Thyroid gland (tissue), 4 donors: Measurements from ENCODE around the gene XDH.

Source experiments
- POLR2A ChIP-seq, 2 donors: fragments of 450-650 bp; IDR thresholded peaks; one replicate each; pipeline ENCODE4 v1.6.1; 2017; ENCODE audit warnings: antibody characterized with exemption in 2 of 2, mild to moderate bottlenecking in 2 of 2, moderate library complexity in 1 of 2
- TF ChIP-seq, protein P1 (sequence below), 6 experiments: fragments of 200-600 bp in 3 of 6; fragments of 450-650 bp in 3 of 6; sonication (generic) in 3 of 6; IDR thresholded peaks; one replicate each; pipeline ENCODE4 v1.5.1; 2016 to 2019; ENCODE audit warnings: antibody characterized with exemption in 6 of 6, mild to moderate bottlenecking in 2 of 6, inconsistent platforms in 1 of 6, moderate library complexity in 1 of 6

DNA sequence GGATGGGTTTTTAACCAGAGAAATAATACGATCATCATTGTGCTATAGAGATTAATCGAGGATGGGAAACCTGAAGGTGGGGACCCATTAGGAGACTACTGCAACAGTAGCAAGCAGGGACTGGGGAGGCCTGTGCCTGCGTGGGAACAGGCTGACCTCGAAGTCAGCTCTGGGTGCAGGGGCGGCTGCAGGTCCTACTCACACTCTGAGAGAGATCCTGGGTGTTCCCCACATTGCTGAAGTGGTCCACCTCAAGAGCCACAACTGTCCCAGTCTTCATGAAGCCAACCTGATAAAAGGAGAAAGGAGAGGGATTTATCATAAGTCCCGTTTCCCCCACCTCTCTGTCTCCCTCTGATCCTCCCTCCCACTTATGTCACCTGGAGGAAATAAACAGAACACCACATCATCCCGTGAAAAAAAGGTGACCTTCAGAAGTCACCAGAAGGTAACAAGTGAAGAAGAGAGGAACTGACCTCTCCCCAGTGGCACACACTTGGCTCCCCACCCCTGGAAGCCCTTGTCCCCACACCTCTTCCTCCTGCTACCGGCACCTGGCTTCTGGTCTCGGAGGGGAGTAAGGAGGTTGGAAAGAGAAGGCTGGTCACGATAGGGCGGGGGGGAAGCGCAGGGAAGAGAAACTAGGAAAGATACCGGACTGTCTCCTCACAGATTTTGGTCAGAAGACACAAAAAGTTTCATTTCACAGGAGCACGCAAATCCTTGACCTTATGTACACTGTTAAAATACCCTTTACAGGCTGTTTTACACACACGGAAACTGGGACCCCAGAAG, 50.4 kb downstream of the XDH start:
- TF ChIP-seq, protein P1, sequence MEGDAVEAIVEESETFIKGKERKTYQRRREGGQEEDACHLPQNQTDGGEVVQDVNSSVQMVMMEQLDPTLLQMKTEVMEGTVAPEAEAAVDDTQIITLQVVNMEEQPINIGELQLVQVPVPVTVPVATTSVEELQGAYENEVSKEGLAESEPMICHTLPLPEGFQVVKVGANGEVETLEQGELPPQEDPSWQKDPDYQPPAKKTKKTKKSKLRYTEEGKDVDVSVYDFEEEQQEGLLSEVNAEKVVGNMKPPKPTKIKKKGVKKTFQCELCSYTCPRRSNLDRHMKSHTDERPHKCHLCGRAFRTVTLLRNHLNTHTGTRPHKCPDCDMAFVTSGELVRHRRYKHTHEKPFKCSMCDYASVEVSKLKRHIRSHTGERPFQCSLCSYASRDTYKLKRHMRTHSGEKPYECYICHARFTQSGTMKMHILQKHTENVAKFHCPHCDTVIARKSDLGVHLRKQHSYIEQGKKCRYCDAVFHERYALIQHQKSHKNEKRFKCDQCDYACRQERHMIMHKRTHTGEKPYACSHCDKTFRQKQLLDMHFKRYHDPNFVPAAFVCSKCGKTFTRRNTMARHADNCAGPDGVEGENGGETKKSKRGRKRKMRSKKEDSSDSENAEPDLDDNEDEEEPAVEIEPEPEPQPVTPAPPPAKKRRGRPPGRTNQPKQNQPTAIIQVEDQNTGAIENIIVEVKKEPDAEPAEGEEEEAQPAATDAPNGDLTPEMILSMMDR (IDR thresholded peaks at IDR 0.05), result no peak
- no peak for TF ChIP-seq POLR2A (IDR thresholded peaks at IDR 0.05)
